Measurements from ENCODE around the gene SIDT1.
A peak's percentile ranks its signal among the peaks of the same experiment; 100 is the strongest.

Gene SIDT1

DNA sequence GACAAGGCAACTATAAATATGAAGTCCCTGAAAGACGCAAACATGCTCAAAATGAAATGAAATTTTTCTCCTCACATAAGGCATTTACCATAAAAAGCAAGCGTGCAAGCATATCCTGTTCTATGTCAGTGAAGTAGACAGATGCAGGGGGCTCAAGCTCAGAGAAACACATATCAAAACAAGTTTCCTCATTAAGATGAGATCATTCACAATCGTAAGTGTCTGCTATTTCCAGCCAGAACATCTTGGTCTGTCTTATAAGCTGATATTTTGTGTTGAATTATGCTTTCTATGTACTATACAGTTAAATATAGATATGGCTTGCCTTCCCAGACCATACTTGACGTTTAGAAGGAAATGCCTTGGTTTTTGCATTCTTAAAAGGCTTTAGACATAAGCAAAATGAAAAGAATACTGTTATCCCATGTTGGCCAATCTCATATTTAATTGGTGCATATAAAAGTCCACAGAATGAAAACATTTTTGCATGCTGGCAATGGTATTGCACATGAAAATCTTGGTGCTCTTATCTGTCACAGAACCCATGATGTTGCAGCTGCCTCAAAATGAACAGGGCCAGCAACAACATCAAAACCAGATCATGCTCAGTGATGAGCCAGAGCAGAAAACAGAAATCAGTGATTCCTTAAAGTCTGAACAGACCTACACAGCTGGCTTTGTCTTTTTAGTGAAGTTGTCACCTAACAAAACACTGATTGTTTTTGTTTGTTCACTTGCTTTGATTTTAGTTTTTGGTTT lies 65.4 kb downstream of the SIDT1 start:
- DNase-seq (ENCODE audit: low read depth) = no peak

DNA sequence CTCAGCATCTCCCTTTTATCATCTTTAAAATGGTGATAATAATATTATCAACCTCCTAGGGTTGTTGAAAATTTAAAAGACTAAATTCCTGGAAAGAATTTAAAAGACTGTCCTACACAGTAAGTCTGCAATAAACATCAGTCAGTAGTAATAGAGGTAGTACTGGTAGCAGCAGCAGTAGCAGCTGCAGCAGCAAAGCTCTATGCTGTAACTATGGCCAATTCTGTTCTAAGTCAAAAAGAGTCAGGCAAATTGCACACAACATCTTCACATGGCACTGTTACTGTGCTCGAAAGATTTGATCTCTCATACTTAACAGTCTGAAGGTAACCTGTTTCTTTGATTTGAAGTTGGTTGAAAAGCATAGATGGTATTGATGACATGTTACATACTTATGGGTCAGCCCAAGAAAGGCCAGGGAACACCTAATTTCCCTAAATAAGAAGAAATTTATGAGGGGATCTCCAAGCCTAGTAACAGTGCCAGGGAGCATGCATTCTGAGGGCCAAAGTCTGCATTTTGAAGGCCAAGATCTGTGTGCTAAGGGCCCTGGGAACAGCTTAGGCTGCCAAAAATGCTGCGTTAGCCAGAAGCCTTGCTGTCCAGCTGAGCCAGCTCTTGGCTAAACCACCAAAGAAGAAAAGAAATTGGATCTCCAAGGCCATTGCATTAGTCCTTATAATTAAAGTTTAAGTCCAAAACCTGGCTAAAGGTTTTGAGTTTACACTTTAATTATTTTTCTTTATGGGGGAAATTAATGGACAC lies 68.2 kb downstream of the SIDT1 start:
- no peak for DNase-seq (ENCODE audit: low read depth)

DNA sequence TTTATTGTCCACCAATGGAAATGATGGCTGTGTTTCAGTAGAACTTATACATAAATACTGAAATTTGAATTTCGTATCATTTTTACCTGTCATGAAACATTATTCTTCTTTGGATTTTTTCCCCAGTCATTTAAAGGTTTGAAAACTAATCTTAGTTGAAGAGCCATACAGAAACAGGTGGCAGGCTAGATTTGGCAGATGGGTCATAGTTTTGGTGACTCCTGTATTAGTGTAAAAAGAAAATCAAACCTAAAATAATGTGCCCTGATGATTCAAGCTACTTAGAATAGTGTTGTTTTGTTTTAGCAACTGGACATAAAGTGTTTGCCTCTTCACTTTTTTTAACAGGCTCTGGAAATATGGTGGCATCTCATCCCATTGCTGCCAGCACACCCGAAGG lies 68.9 kb downstream of the SIDT1 start:
- no peak for DNase-seq (ENCODE audit: low read depth)

DNA sequence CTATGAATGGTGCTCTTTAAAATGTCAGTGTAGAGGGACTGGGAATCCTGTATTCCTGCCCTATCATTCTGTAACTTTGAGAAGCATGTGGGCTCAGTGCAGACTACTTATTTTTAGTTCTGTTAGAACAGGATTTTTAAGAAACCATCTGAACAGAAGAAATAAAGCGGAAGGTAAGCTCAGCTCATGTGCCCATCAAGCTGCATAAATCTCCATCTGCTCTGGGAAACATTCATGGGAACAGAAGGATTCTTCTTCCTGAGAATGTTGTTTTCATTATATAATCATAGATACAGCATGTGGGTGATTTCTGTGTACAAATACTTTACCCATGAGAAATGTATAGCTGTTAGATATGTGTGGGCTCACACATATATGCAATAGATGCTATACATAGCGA lies 69.9 kb downstream of the SIDT1 start:
- no peak for DNase-seq (ENCODE audit: low read depth)

DNA sequence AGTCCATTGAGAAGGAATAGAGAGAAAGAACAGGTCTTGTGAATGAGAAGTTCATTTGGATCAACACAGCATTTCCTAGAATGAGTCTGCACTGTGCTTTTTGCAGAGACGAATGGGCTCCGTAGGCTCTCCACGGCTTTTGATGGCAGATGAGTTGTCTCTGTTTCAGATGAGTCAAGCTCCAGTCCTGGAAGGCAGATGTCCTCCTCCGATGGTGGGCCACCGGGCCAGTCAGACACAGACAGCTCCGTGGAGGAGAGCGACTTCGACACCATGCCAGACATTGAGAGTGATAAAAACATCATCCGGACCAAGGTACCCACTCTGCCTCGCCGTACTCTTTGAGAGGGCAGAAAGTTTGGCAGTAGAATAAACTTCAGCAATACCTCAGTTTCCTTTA lies 70.5 kb downstream of the SIDT1 start:
- DNase-seq (ENCODE audit: low read depth) = no peak

DNA sequence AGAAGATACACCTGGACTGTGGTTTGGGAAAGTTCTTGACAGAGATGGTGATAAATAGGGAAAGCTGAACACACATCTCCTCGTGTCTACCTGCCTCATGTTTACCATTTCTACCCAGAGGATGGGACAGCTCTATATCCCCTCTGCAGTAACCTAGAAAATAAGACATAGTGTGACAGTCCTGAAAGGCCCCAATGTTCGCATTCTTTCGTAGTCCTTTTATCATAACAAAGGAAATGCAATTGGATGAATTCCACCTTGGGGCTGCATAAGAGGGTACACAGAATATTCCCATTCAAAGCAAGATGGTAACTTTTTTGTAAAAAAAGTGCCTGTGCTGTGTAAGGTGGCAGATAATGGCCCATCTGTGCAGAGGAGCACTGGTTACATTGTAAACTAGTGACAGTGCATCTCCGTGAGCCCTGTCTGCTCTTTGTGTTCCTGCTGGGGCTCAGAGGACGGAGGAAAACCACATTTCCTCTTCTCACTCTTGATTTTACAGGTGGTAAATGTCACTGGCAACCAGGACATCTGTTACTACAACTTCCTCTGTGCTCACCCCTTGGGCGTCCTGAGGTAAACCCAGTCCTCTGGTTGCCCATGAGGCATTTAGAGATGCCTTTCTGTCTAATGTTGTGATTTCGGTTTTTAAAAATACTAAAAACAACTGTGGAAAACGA lies 74.3 kb downstream of the SIDT1 start:
- no peak for DNase-seq (ENCODE audit: low read depth)

DNA sequence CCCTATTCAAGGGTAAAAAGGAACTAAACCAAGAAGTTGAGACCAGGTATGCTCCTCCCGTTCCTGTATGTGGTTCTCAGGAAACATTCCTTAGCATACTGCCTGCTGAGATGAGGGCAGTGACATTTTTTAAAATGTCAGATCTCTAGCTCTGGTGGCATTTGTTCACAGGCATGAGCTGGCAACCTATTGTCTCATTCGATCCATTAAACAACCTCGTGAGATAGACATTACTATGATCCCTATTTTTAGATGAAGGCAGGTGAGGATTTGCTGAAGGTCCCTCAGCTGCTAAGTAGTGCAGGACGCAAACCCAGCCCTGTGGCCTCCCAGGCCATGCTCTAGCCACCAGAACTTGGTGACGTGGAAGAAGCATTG lies 74.9 kb downstream of the SIDT1 start:
- DNase-seq (ENCODE audit: low read depth) = no peak

DNA sequence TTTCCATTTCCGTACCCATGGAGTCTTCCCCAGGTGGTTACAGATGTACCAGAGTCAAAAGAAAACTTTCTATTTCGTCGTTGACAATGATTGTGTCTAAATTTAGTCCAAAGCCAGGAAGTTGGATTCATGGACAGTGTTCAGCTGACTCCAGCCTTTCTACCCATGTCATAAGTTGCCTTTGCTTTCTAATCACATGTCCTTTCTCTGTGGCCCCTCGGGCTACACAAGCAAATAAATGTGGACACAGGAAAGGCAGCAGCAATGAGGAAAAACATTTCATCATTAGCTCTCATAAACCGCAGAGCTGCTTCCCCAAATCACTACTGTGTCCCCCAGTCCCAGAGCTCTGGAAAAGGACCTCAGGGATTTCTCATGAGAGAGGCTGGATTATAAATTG lies 82.0 kb downstream of the SIDT1 start:
- DNase-seq (ENCODE audit: low read depth) = no peak

DNA sequence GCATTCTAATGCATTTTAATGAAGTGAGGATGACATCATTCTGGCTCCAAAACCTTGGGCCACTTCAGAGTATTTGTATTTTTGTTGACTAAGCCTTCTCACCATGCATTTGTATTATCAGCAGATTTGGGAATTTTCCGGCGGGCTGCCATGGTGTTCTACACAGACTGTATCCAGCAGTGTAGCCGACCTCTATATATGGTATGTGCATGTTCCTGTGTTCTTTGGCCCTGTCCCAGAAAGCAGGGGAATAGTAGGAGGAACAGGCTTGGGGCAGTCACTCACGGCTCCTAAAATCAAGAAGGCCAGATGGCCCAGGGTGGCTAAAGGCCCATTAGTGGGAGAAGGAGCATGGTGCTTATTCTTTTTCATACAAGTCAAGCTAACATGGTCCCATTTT lies 83.6 kb downstream of the SIDT1 start:
- DNase-seq (ENCODE audit: low read depth) = no peak

DNA sequence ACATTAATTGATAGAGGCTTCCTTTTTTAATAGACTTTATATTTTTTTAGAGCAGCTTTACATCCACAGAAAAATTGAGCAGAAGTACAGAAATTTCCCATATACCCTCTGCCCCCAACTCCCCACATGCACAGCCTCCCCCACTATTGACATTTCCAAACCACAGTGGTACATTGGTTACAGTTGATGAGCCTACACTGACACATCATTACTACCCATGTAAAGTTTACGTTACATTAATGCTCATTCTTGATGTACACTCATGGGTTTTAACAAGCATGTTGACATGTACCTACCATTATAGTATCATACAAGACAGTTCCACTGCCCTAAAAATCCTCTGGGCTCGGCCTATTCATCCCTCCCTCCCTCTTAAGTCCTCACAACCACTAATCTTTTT lies 85.4 kb downstream of the SIDT1 start:
- no peak for DNase-seq (ENCODE audit: low read depth)

DNA sequence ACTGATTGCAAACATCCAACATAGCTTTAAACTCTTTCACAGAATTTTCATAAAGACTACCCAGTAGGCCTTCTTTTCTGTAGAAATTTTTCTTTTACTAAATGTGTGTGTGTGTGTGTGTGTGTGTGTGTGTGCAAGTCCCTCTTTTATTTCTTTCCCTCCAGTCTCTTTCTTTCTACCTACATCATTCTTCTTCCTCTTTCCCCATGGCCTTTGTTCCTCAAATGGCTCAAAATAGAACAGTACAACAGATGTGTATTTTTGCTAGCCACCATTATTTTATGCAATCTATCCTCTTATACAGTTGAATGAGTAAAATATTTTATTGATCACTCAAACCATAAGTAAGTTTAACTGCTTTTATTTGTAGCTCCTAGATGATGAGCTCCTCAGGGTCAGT lies 87.7 kb downstream of the SIDT1 start:
- DNase-seq (ENCODE audit: low read depth) = no peak

DNA sequence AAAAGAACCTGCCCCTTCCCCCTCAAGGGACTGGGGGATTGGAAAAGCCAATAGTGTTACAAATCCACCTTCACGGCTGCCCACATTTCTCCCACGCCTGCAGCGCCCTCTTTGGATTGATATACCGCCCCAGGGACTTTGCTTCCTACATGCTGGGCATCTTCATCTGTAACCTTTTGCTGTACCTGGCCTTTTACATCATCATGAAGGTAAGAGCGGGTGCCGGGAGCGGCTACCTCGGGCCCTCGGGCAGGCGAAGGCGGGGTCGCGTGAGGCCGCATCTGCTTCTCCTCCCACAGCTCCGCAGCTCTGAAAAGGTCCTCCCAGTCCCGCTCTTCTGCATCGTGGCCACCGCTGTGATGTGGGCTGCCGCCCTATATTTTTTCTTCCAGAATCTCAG lies 91.0 kb downstream of the SIDT1 start:
- no peak for DNase-seq (ENCODE audit: low read depth)

DNA sequence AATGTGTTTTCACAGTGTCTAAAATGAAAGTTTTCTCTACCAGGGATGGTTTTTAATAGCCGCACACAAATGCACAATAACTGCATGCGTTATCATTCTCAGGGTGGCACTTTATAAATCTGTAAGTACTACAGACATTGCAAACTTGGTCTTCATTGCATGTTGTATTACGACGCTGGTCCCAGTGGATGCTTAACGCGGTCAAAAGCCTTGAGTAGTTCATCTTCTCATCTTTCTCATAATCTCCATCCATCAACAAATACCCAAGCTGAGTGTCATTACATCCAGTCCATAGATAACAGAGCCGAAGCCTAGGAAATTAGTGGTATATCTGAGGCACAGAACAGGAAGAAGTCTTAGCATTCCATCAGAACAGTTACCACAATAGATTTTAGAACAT lies 91.5 kb downstream of the SIDT1 start:
- no peak for DNase-seq (ENCODE audit: low read depth)

DNA sequence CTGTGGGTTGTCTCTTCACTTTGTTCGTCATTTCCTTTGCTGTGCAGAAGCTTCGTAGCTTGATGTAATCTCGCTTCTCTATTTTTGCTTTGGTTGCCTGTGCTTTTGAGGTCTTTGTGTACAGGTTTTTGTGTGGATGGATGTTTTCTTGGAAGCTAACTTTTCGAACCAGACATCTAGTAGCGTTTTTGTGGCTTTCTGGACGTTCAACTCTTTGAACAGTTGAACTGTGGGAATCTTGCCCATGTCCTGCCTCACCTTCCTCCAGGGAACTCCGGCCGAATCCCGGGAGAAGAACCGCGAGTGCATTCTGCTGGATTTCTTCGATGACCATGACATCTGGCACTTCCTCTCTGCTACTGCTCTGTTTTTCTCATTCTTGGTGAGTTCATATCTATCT lies 93.5 kb downstream of the SIDT1 start:
- no peak for DNase-seq (ENCODE audit: low read depth)

DNA sequence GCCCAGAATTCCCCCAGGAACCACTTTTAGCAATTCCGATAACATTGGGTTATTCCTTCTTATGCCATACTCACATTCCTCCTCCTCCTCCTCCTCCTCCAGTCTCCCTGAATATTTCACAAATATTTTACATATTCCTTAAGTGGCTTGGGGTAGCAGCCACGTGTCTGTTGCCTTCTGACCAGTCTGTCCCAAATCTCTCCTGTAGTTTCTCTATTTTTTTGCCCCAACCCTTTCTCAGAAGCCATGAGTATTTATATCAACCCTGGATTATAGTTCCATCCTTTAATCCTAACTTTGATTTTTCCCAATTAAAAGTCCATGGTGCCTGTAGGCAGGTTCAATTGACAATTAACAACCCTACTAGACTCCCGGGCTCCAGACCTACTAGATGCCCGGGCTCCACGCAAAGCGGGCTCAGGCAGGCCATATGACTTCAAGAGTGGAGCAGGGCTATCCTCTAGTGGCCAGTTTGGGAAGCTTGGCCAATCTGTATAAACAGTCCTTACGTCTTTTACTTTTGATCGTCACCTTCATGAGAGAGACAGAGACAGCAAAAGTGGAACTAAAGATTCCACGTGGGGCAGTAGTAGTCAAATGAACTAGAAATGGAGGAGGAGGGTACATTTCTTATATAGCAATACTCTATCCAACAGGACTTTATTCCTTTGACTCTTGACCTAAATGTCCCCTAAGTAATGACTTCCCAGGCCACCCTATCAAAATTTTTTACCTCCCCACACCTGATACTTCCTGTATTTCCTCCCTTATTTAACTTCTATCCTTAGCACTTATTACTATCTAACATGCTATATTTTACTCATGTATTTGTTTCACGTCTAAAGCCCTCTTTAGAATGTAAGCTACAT lies 94.4 kb downstream of the SIDT1 start:
- peak; percentile 27 for DNase-seq (ENCODE audit: low read depth)

DNA sequence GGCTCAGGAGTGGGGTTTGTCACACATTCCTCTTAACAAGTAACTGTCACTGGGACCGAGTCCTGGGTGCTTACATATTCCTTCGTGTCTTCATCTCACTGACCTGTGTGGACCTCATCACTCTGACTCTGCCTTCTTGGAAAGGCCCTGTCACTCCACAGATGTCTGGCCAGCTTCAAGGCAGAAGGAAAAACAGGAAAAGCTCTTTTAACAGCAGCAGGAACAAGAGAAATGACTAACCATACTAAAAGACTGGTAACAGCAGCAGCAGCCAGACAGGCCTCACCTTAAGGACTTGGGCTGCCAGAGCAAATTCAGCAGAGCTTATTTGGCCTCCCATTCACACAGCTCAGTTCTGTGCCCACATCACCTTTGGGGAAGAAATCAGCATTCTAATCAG lies 96.0 kb downstream of the SIDT1 start:
- DNase-seq (ENCODE audit: low read depth) = no peak

DNA sequence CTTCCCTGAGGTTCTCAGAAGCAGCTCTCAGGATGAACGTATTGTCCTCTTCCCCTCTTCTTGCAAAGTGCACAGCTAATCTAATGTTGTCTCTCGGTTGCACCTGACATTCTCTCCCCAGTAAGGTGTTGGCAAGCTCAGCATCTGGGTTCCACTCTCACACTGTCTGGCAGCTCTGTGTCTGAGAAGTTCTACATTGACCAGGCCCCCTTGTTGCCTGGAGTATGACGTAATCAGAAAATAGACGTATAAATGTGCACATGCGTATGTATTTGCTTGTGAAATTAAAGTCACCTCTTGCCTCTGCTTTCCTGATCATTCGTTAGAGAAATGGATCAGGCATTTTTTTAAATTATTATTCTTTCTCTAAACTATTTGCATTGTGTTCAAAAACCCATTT lies 96.4 kb downstream of the SIDT1 start:
- no peak for DNase-seq (ENCODE audit: low read depth)

DNA sequence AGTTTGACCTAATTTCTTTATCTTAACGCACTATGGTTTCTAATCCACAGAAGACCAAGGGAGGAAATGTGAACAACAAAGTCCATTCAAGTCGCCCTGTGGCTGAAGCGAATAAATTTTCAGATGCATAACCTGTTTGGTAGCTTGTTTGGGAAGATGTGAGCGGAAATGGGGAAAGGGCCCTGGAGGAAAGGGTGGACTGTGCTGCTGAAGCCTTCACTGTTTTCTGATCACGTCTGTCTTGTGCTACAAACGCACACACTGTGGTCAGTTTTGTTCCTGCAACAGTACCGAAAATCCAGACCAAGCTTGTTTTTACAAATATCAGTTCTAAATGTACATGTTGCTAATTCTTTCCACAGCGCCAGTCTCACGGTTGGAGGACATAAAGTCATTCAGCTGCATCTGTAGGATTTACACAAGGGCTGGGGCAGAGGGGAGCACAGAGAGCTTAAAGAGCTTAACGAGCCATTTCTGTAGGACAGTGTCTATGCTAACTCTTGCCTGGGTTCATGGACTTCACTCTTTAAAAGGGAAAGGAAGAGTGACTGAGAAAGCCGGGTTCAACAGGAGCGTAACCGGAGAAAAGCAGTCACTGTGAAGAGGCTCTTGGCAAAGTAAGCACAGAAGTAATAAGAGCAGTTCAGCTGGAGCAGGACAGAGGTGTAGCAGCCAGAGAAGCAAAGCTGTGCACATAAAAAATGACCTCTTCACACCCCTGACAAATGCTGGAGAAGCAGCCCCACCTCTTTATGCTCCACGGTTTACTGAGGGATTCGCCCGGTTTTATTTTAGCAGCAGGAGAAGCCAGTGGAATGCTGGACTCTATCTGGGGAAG lies 97.4 kb downstream of the SIDT1 start:
- no peak for DNase-seq (ENCODE audit: low read depth)

DNA sequence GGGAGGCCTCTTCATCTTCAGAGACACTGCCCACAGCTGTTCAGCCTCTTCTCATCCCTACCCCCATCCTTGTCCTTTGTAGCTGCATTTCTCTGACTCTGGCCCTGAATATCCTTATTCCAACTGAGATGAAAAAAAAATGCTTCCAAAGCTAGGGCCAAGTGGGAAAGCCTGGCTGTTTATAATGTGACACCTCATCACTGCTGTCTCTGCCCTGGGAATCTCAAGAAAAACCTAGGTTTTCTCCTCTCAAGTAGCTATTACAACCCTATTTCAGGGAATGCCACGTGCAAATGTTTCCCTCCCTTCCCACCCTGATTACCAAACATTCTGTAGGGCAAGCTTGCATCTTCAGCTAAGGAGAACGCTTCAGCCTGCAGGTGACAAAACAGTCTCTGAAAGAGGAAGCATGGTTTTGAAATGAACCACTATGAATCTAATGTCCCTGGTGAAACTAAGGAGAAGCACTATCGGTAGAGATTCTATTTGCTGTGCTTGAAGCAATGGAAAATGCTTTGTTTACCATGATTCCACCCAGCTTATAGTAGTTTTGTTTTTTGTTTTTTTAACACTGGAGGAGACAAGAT lies 98.7 kb downstream of the SIDT1 start:
- DNase-seq (ENCODE audit: low read depth) = no peak

DNA sequence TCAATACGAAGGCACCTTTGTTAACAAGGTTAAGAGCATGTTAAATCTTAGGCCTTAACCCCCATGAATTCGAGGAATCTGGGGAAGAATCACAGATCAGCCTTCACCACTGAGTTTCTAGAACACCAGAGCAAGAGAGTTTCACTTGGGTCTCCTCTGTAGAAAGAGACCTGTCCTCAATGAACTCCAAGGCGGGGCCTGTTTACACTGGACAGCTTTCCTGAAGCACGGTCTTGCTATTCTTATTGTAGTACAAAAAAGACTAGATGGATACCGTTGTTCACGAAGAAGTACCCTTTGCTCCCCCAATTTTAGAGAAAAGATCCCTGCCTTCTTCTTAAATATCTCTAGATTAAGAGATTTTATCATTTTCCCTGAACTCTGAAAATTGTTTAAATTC lies 99.2 kb downstream of the SIDT1 start:
- DNase-seq (ENCODE audit: low read depth) = no peak
